ENCODE results near the gene FKRP.

GRCh38 chr19:46755077-46755852, 9.4 kb downstream of the FKRP start:
- TF ChIP-seq, protein P1, sequence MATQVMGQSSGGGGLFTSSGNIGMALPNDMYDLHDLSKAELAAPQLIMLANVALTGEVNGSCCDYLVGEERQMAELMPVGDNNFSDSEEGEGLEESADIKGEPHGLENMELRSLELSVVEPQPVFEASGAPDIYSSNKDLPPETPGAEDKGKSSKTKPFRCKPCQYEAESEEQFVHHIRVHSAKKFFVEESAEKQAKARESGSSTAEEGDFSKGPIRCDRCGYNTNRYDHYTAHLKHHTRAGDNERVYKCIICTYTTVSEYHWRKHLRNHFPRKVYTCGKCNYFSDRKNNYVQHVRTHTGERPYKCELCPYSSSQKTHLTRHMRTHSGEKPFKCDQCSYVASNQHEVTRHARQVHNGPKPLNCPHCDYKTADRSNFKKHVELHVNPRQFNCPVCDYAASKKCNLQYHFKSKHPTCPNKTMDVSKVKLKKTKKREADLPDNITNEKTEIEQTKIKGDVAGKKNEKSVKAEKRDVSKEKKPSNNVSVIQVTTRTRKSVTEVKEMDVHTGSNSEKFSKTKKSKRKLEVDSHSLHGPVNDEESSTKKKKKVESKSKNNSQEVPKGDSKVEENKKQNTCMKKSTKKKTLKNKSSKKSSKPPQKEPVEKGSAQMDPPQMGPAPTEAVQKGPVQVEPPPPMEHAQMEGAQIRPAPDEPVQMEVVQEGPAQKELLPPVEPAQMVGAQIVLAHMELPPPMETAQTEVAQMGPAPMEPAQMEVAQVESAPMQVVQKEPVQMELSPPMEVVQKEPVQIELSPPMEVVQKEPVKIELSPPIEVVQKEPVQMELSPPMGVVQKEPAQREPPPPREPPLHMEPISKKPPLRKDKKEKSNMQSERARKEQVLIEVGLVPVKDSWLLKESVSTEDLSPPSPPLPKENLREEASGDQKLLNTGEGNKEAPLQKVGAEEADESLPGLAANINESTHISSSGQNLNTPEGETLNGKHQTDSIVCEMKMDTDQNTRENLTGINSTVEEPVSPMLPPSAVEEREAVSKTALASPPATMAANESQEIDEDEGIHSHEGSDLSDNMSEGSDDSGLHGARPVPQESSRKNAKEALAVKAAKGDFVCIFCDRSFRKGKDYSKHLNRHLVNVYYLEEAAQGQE (IDR thresholded peaks at IDR 0.05; ENCODE audit: low read depth), result no peak
- no peak for TF ChIP-seq EGR1 (IDR thresholded peaks at IDR 0.05)
- TF ChIP-seq RAD21 (IDR thresholded peaks at IDR 0.05; ENCODE audit: low read depth), result no peak
- no peak for TF ChIP-seq CEBPB (IDR thresholded peaks at IDR 0.05)
- no peak for TF ChIP-seq TAF1 (IDR thresholded peaks at IDR 0.05; ENCODE audit: low read depth)
